Testis (tissue), 2 donors: ENCODE measurements around the gene FNDC5.

Experiments used
- CTCF ChIP-seq, 3 experiments: fragments of 450-650 bp in 2 of 3; fragments of 200-600 bp in 1 of 3; sonication (generic) in 1 of 3; IDR thresholded peaks; one replicate each; pipeline ENCODE4 v1.5.1; 2016 to 2019; ENCODE audit warnings: antibody characterized with exemption in 3 of 3, mild to moderate bottlenecking in 2 of 3, moderate library complexity in 1 of 3
- POLR2A ChIP-seq: fragments of 450-650 bp; IDR thresholded peaks from one replicate; pipeline ENCODE4 v1.6.1; 2017; ENCODE audit warnings: antibody characterized with exemption, mild to moderate bottlenecking, moderate library complexity

DNA sequence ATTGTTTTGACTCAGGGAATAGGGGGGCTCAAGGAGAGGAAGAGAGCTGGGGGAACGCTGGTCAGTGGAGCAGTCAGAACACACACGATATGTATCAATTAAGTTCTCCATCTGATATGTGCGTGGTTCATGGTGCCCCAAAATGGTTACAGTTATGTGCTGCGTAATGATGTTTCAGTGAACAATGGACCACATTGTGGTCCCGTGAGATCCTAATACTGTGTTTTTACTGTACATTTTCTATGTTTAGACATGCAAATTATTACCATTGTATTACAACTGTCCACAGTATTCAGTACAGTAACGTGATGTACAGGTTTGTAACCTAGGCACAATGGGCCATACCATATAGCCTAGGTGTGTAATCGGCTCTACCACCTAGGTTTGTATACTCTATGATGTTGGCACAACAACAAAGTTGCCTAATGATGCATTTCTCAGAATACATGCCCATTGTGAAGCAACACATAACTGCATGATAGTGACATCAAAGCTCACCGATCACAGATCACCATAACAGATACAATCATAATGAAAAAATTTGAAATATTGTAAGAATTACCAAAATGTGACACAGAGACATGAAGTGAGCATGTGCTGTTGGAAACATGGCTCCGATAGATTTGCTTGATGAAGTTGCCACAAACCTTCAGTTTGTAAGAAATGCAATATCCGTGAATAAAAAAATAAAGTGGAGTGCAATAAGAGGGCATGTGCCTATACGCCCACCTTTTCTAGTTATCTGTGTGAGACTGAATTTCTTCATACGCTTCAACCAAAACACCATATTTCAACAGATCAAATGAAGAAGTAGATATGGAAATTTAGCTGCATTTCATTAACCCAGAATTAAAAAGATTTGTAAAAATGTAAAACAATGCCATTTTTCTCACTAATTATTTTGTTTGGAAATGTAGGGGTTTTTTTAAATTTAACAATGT, 45.3 kb upstream of the FNDC5 start:
- TF ChIP-seq CTCF (IDR thresholded peaks at IDR 0.05) (no peak), POLR2A (no peak)
